Bronchial epithelial cell (primary cell): ENCODE data around the gene CD86. TPM values are rescaled to one million over a fixed set of nuclear protein-coding genes. Genes with fewer than 3 reads are reported as not detected.
"Not testable (repeated sequence)": the region's sequence is repeated elsewhere in the genome, so short reads cannot be mapped to it uniquely, and the experiment has no call there.

Experiments
- DNase-seq: peaks from one replicate; pipeline ENCODE4 v3.0.0-alpha.2; 2010; ENCODE audit warnings: low read depth
- FAIRE-seq: peaks from 2 replicates; lab custom pipeline; 2011; peaks lifted over from hg19 to GRCh38; lab: Jason Lieb, UNC
- H3K27me3 ChIP-seq: 2 replicates; pipeline ENCODE4 v1.5.1; 2011; ENCODE audit warnings: low read length; ENCODE audit not compliant: control insufficient read depth, insufficient read depth
- H3K36me3 ChIP-seq: 2 replicates; pipeline ENCODE4 v1.5.1; 2011; ENCODE audit warnings: low read length; ENCODE audit not compliant: control insufficient read depth, insufficient read depth
- H3K4me3 ChIP-seq: 2 replicates; pipeline ENCODE4 v1.5.1; 2011; ENCODE audit warnings: mild to moderate bottlenecking, low read depth, low read length, control low read depth
- CTCF ChIP-seq: IDR thresholded peaks from 2 replicates; pipeline ENCODE4 v1.5.1; 2011; ENCODE audit warnings: mild to moderate bottlenecking, moderate library complexity, low read length, control low read depth, inconsistent platforms; ENCODE audit not compliant: insufficient read depth, severe bottlenecking
- total RNA-seq: library from RNA; depleted of rRNA; stranded (reverse); fragments of >200 nt; gene quantifications from 2 replicates; pipeline ENCODE4 v1.2.1, GENCODE V29; 2014

The CD86 gene
- total RNA-seq, 1 donor from 2014 or later = 0.26 TPM

GRCh38 chr3:122146466-122146865 is 91.3 kb downstream of the CD86 start:
- Histone ChIP-seq H3K27me3 (no peaks in the 10 kb centered on the region), H3K4me3 (no peak overlapping the region), H3K36me3 (no peaks in the 10 kb centered on the region)
- FAIRE-seq (no peak), DNase-seq (peak; percentile 65)
- TF ChIP-seq CTCF = no peak

GRCh38 chr3:122148941-122149627 is 93.9 kb downstream of the CD86 start:
- Histone ChIP-seq H3K36me3 (no peaks in the 10 kb centered on the region), H3K4me3 (no peak overlapping the region), H3K27me3 (no peaks in the 10 kb centered on the region)
- no peak for FAIRE-seq
- TF ChIP-seq CTCF = no peak
- DNase-seq = no peak

GRCh38 chr3:122151480-122151879 is 96.3 kb downstream of the CD86 start:
- FAIRE-seq (no peak), DNase-seq (peak; percentile 95)
- H3K36me3 ChIP-seq = no peaks in the 10 kb centered on the region
- no peak for TF ChIP-seq CTCF
- H3K27me3 ChIP-seq = no peaks in the 10 kb centered on the region
- no peak overlapping the region for H3K4me3 ChIP-seq

GRCh38 chr3:122164983-122165382 is 109.8 kb downstream of the CD86 start:
- H3K4me3 ChIP-seq, H3K36me3 ChIP-seq, DNase-seq, FAIRE-seq, H3K27me3 ChIP-seq: not testable (repeated sequence)

GRCh38 chr3:122167630-122168029 is 112.5 kb downstream of the CD86 start:
- H3K4me3 ChIP-seq = no peak overlapping the region
- DNase-seq = no peak
- H3K27me3 ChIP-seq = no peaks in the 10 kb centered on the region
- no peak for TF ChIP-seq CTCF
- no peak for FAIRE-seq
- H3K36me3 ChIP-seq = no peaks in the 10 kb centered on the region

- Histone ChIP-seq H3K36me3 (no peaks in the 10 kb centered on the region), H3K27me3 (no peaks in the 10 kb centered on the region), H3K4me3 (no peak overlapping the region)
- no peak for DNase-seq
- no peak for TF ChIP-seq CTCF
- no peak for FAIRE-seq
Measured at GRCh38 chr3:122168044-122168443, 112.9 kb downstream of the CD86 start.
